ENCODE measurements around the gene ERICH3.

The ERICH3 gene

GRCh38 chr1:74522148-74522547, 151.4 kb downstream of the ERICH3 start:
- H3K27me3 ChIP-seq (ENCODE audit: insufficient read depth, low read depth, severe bottlenecking), result no peaks in the 10 kb centered on the region
- no peaks in the 10 kb centered on the region for H3K9me3 ChIP-seq (ENCODE audit: severe bottlenecking)
- H3K27ac ChIP-seq, result no peak overlapping the region
- no peak for DNase-seq
- H3K4me3 ChIP-seq (ENCODE audit: low read depth, low read length), result no peak overlapping the region
- no peak for TF ChIP-seq CTCF (IDR thresholded peaks at IDR 0.05; ENCODE audit: low read depth, low read length)
- H3K36me3 ChIP-seq, result no peaks in the 10 kb centered on the region
